H1 (cell line): ENCODE results near the gene HOXA10. TPM values are rescaled to one million over a fixed set of nuclear protein-coding genes. Genes with fewer than 3 reads are reported as not detected.
A peak's percentile ranks its signal among the peaks of the same experiment; 100 is the strongest.

Source experiments
- CTCF ChIA-PET: fragments of 300-600 bp; sonication (Branson Sonifier 250); formaldehyde crosslinking; loops from one replicate; lab custom pipeline; 2021; ENCODE audit not compliant: partially characterized antibody; lab: Charles Lee
- POLR2A ChIA-PET: fragments of 300-600 bp; sonication (Branson Sonifier 250); formaldehyde crosslinking; loops from one replicate; lab custom pipeline; 2021; ENCODE audit warnings: inconsistent platforms; ENCODE audit not compliant: partially characterized antibody; lab: Charles Lee
- DNase-seq, 2 experiments: peaks; one replicate each; pipeline versions ENCODE4 v3.0.0 to v3.0.0-alpha.2; 2010 to 2022; ENCODE audit warnings: low spot score in 2 of 2, low read depth in 1 of 2, mixed read lengths in 1 of 2
- FAIRE-seq: peaks from 2 replicates; lab custom pipeline; 2011; peaks lifted over from hg19 to GRCh38; lab: Jason Lieb, UNC
- H2AFZ ChIP-seq: 2 replicates; pipeline ENCODE4 v1.8.1; 2012; ENCODE audit warnings: low read length, inconsistent platforms
- H2AK5ac ChIP-seq: 2 replicates; pipeline ENCODE4 v1.6.1; 2013; ENCODE audit warnings: low read depth, low read length
- H2BK120ac ChIP-seq: replicated peaks from 2 replicates; pipeline ENCODE3; 2013; ENCODE audit warnings: low read depth, low read length, inconsistent platforms
- H2BK12ac ChIP-seq: 2 replicates; pipeline ENCODE4 v1.6.1; 2013; ENCODE audit warnings: low read depth, low read length
- H2BK15ac ChIP-seq: 2 replicates; pipeline ENCODE4 v1.6.1; 2013; ENCODE audit warnings: low read length
- H2BK20ac ChIP-seq: 2 replicates; pipeline ENCODE4 v1.6.1; 2013; ENCODE audit warnings: low read length
- H2BK5ac ChIP-seq: 2 replicates; pipeline ENCODE4 v1.6.1; 2013; ENCODE audit warnings: low read depth, low read length
- H3K14ac ChIP-seq: 2 replicates; pipeline ENCODE4 v1.6.1; 2013; ENCODE audit warnings: inconsistent platforms; ENCODE audit not compliant: insufficient read length
- H3K18ac ChIP-seq: 2 replicates; pipeline ENCODE4 v1.6.1; 2013; ENCODE audit warnings: low read length; ENCODE audit errors: extremely low read depth
- H3K23ac ChIP-seq: 2 replicates; pipeline ENCODE4 v1.6.1; 2013; ENCODE audit warnings: inconsistent platforms; ENCODE audit not compliant: insufficient read length
- H3K23me2 ChIP-seq: 2 replicates; pipeline ENCODE4 v1.6.1; 2013; ENCODE audit warnings: low read depth, low read length
- H3K27ac ChIP-seq: 2 replicates; pipeline ENCODE4 v1.6.1; 2011; ENCODE audit warnings: low read depth, low read length, inconsistent platforms
- H3K27me3 ChIP-seq, 4 experiments: replicated peaks in 1 of 4; 1 replicate in 1 of 4; 2 replicates in 3 of 4; pipeline versions ENCODE4 v1.6.1 to v1.8.1; 2011 to 2013; ENCODE audit warnings: low read length in 3 of 4, mild to moderate bottlenecking in 3 of 4, inconsistent platforms in 2 of 4, mixed read lengths in 2 of 4, moderate library complexity in 1 of 4; ENCODE audit not compliant: control insufficient read depth in 3 of 4, insufficient read depth in 3 of 4; ENCODE audit errors: extremely low read depth in 1 of 4
- H3K36me3 ChIP-seq, 4 experiments: 2 replicates each; pipeline versions ENCODE4 v1.6.1 to v1.8.1; 2011 to 2013; ENCODE audit warnings: mild to moderate bottlenecking in 4 of 4, low read length in 3 of 4, moderate library complexity in 2 of 4, control low read depth in 1 of 4, inconsistent platforms in 1 of 4; ENCODE audit not compliant: insufficient read depth in 4 of 4, control insufficient read depth in 2 of 4
- H3K4ac ChIP-seq: replicated peaks from 2 replicates; pipeline ENCODE3; 2013; ENCODE audit warnings: low read length, low read depth, mixed read lengths, inconsistent platforms; ENCODE audit not compliant: insufficient read length
- H3K4me1 ChIP-seq, 4 experiments: replicated peaks in 1 of 4; 1 replicate in 1 of 4; 2 replicates in 3 of 4; pipeline versions ENCODE4 v1.6.1 to v1.8.1; 2011 to 2013; ENCODE audit warnings: low read length in 3 of 4, inconsistent platforms in 2 of 4, mixed read lengths in 1 of 4; ENCODE audit not compliant: insufficient read depth in 4 of 4, control insufficient read depth in 3 of 4
- H3K4me2 ChIP-seq, 2 experiments: 2 replicates each; pipeline versions ENCODE4 v1.6.1 to v1.8.1; 2011 to 2013; ENCODE audit warnings: low read depth in 2 of 2, low read length in 2 of 2, control low read depth in 1 of 2, inconsistent platforms in 1 of 2, mild to moderate bottlenecking in 1 of 2; ENCODE audit not compliant: insufficient read depth in 1 of 2
- H3K4me3 ChIP-seq, 4 experiments: fragments of 200-600, 300-600 bp in 1 of 4; sonication (generic), shearing (Covaris generic), sonication (Bioruptor Twin) in 1 of 4; 2 replicates each; pipeline versions ENCODE4 v1.5.1 to v1.8.1; 2011 to 2016; ENCODE audit warnings: low read length in 4 of 4, low read depth in 3 of 4, control low read depth in 2 of 4, inconsistent platforms in 2 of 4, mild to moderate bottlenecking in 2 of 4, mixed read lengths in 1 of 4, moderate library complexity in 1 of 4; ENCODE audit not compliant: insufficient read depth in 2 of 4; ENCODE audit errors: extremely low read depth in 1 of 4
- H3K56ac ChIP-seq: replicated peaks from 2 replicates; pipeline ENCODE3; 2013; ENCODE audit warnings: low read depth, mild to moderate bottlenecking, mixed read lengths, low read length, inconsistent platforms; ENCODE audit not compliant: insufficient read length
- H3K79me1 ChIP-seq: 2 replicates; pipeline ENCODE4 v1.6.1; 2013; ENCODE audit warnings: low read depth, low read length, control low read depth
- H3K79me2 ChIP-seq, 2 experiments: 2 replicates each; pipeline versions ENCODE4 v1.6.1 to v1.8.1; 2012 to 2013; ENCODE audit warnings: low read length in 2 of 2, mild to moderate bottlenecking in 2 of 2, inconsistent platforms in 1 of 2; ENCODE audit not compliant: insufficient read depth in 2 of 2, control insufficient read depth in 1 of 2
- H3K9ac ChIP-seq, 4 experiments: replicated peaks in 1 of 4; 1 replicate in 1 of 4; 2 replicates in 3 of 4; pipeline versions ENCODE4 v1.6.1 to v1.8.1; 2011 to 2013; ENCODE audit warnings: low read depth in 3 of 4, low read length in 3 of 4, control low read depth in 2 of 4, mild to moderate bottlenecking in 2 of 4, moderate library complexity in 2 of 4, inconsistent platforms in 1 of 4; ENCODE audit errors: extremely low read depth in 1 of 4
- H3K9me3 ChIP-seq, 2 experiments: 2 replicates each; pipeline versions ENCODE4 v1.6.1 to v1.8.1; 2012 to 2013; ENCODE audit warnings: mild to moderate bottlenecking in 2 of 2, moderate library complexity in 2 of 2, control low read depth in 1 of 2, inconsistent platforms in 1 of 2, low read depth in 1 of 2, low read length in 1 of 2, mixed read lengths in 1 of 2; ENCODE audit not compliant: insufficient read depth in 2 of 2
- H4K20me1 ChIP-seq, 2 experiments: replicated peaks in 1 of 2; 2 replicates each; pipeline versions ENCODE3 to v1.8.1; 2011 to 2013; ENCODE audit warnings: inconsistent platforms in 2 of 2, low read length in 2 of 2, mild to moderate bottlenecking in 1 of 2; ENCODE audit not compliant: insufficient read depth in 2 of 2, control insufficient read depth in 1 of 2
- H4K5ac ChIP-seq: 2 replicates; pipeline ENCODE4 v1.6.1; 2013; ENCODE audit warnings: low read length, low read depth, mixed read lengths, inconsistent platforms; ENCODE audit not compliant: insufficient read length
- H4K8ac ChIP-seq: 2 replicates; pipeline ENCODE4 v1.8.0; 2013; ENCODE audit warnings: mild to moderate bottlenecking, moderate library complexity, low read length, inconsistent platforms; ENCODE audit not compliant: insufficient read depth; ENCODE audit errors: extremely low read depth
- H4K91ac ChIP-seq: replicated peaks from 2 replicates; pipeline ENCODE3; 2013; ENCODE audit warnings: low read length, mixed read lengths, inconsistent platforms; ENCODE audit not compliant: insufficient read length
- BRCA1 ChIP-seq: IDR thresholded peaks from 2 replicates; pipeline ENCODE4 v1.6.1; 2012; ENCODE audit warnings: low read depth, low read length, improper control_type of control experiment
- CHD2 ChIP-seq: IDR thresholded peaks from 2 replicates; pipeline ENCODE4 v1.6.1; 2012; ENCODE audit warnings: low read length, improper control_type of control experiment
- HDAC2 ChIP-seq, 2 experiments: fragments of 300-600 bp in 1 of 2; sonication (generic) in 1 of 2; IDR thresholded peaks; 2 replicates each; pipeline ENCODE4 v1.6.1; 2011 to 2012; ENCODE audit warnings: low read depth in 2 of 2, low read length in 2 of 2, mild to moderate bottlenecking in 2 of 2, moderate library complexity in 2 of 2, borderline replicate concordance in 1 of 2, inconsistent platforms in 1 of 2
- HDAC6 ChIP-seq: IDR thresholded peaks from one replicate; pipeline ENCODE4 v1.7.1; 2012; ENCODE audit warnings: low read depth, mild to moderate bottlenecking, inconsistent platforms, low read length, moderate library complexity
- POLR2AphosphoS5 ChIP-seq: IDR thresholded peaks from 2 replicates; pipeline ENCODE4 v1.6.1; 2011; ENCODE audit warnings: low read depth, low read length
- POU5F1 ChIP-seq: IDR thresholded peaks from 2 replicates; pipeline ENCODE4 v1.6.1; 2011; ENCODE audit warnings: low read depth, mild to moderate bottlenecking, low read length, moderate library complexity
- RAD21 ChIP-seq, 2 experiments: IDR thresholded peaks in 1 of 2; conservative IDR thresholded peaks in 1 of 2; 2 replicates each; pipeline ENCODE4 v1.6.1; 2011; ENCODE audit warnings: low read depth in 2 of 2, low read length in 2 of 2, improper control_type of control experiment in 1 of 2, inconsistent platforms in 1 of 2, mild to moderate bottlenecking in 1 of 2, moderate library complexity in 1 of 2
- RNF2 ChIP-seq: fragments of 200-900, 300-1000 bp; sonication (generic); IDR thresholded peaks from 2 replicates; pipeline ENCODE4 v1.7.1; 2016; ENCODE audit warnings: borderline replicate concordance, low read depth, mild to moderate bottlenecking, antibody characterized with exemption, low read length; ENCODE audit not compliant: poor library complexity, severe bottlenecking; ENCODE audit errors: missing control alignments
- SP4 ChIP-seq: IDR thresholded peaks from 2 replicates; pipeline ENCODE4 v1.6.1; 2012; ENCODE audit warnings: low read length, inconsistent platforms
- TBP ChIP-seq: IDR thresholded peaks from 2 replicates; pipeline ENCODE4 v1.6.1; 2011; ENCODE audit warnings: low read depth, low read length, improper control_type of control experiment
- TEAD4 ChIP-seq: IDR thresholded peaks from 2 replicates; pipeline ENCODE4 v1.6.1; 2012; ENCODE audit warnings: low read depth, low read length, inconsistent platforms, mixed read lengths
- YY1 ChIP-seq: IDR thresholded peaks from 2 replicates; pipeline ENCODE4 v1.6.1; 2011; ENCODE audit warnings: low read depth, mild to moderate bottlenecking, low read length
- WGBS, 2 experiments: shearing (Covaris generic) in 1 of 2; methylation state at CpG; one replicate each; pipeline versions ENCODE4 v1.1.6 to v1.1.7; 2013 to 2015; ENCODE audit warnings: low lambda C conversion rate in 2 of 2, mixed read lengths in 2 of 2, inconsistent platforms in 1 of 2, low coverage in 1 of 2, missing lambda C conversion rate in 1 of 2; ENCODE audit not compliant: insufficient replicate concordance in 2 of 2, insufficient coverage in 1 of 2, insufficient read length in 1 of 2; ENCODE audit errors: extremely low coverage in 1 of 2, missing lambda C conversion rate in 1 of 2; 5-methylcytosine and 5-hydroxymethylcytosine counted together
- polyA plus RNA-seq, 7 experiments: library from polyadenylated mRNA; depleted of rRNA in 3 of 7; stranded (reverse) in 5 of 7; unstranded in 2 of 7; fragments of >200 nt in 5 of 7; fragments of 200-250 nt in 2 of 7; gene quantifications; 1 replicate in 5 of 7; 2 replicates in 1 of 7; 4 replicates in 1 of 7; pipeline versions ENCODE4 v1.2.1 to v1.2.3, GENCODE V29; 2011 to 2013; ENCODE audit warnings: missing spikeins in 2 of 7, mixed read lengths in 2 of 7
- total RNA-seq: library from RNA; stranded (reverse); fragmentation: NEBNext Ultra II Directional; extraction: Animal tissue kit (Norgen Biotek cat#: 25700); gene quantifications from 2 replicates; pipeline ENCODE4 v1.2.1, GENCODE V29; 2021

The HOXA10 gene
- total and polyA plus RNA-seq, 2 of the 8 experiments (the other 6 are each of a cell fraction or from before 2014, with no cell fraction given), result not detected

DNA sequence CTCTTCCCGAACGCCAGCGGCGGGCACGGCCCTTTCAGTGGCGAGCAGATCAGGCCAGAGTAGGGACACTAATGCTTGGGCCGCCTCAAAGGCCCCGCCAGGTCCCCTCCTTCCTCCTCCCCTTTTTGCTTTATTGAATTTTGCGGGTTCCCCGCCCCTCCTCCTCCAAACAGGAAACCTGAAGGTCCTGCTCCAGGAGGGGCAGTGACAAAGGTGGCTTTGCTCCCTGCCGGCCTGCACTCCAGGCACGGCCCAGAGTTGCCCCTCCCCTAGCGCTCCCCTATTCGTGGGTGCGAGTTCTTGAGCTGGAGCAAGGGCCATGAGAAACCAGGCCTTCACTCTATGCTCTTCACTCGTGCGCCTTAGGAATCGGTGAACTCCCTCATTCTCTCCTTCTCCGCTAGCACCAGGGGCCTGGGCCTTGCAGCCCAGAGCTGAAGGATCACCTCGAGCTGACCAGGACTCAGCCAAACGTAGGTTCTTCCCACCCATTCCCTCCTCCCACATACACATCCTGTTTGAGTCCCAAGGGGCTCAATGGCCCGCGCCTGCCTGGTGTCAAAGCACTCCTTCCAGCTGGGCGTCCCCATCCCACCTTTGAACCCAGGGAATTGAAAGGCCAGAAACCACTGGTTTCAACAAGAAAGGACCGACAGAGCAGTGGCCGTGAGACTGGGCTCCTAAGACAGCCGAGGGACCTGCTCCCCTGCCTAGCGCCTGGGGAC lies 25.9 kb downstream of the HOXA10 start:
- H3K9ac ChIP-seq, result no peak overlapping the region
- TF ChIP-seq YY1 (no peak), POU5F1 (no peak), RNF2 (peak; percentile 85), TEAD4 (no peak), RAD21 (IDR thresholded peaks at IDR 0.05 in 1 of 2, conservative IDR thresholded peaks at IDR 0.05 in 1 of 2; ENCODE audit: low read depth in 2 of 2, low read length in 2 of 2) (no peak), TBP (no peak), HDAC6 (no peak), SP4 (no peak), HDAC2 (IDR thresholded peaks at IDR 0.05; ENCODE audit: borderline replicate concordance in 1 of 2, low read depth in 2 of 2, low read length in 2 of 2) (no peak), CHD2 (no peak), POLR2AphosphoS5 (no peak), BRCA1 (no peak)

More for the DNA sequence above, 25.9 kb downstream of the HOXA10 start:
- Histone ChIP-seq H3K27ac (no peak overlapping the region), H3K23ac (no peak overlapping the region), H2BK20ac (no peak overlapping the region), H2BK5ac (no peak overlapping the region), H3K79me1 (no peaks in the 10 kb centered on the region), H3K36me3 (peaks cover 0 to under 1% (median 0%) of the 10 kb centered on the region in 4 experiments; a peak in 1 of 8 replicates), H3K27me3 (peaks cover 96 to 100% (median 99%) of the 10 kb centered on the region in 4 experiments), H4K5ac (no peak overlapping the region), H2BK120ac (no peak overlapping the region), H3K4ac (no peak overlapping the region), H2AFZ (no peak overlapping the region), H3K79me2 (no peaks in the 10 kb centered on the region), H4K91ac (no peak overlapping the region), H4K20me1 (peaks cover 27 to 35% of the 10 kb centered on the region in 2 experiments), H4K8ac (no peak overlapping the region), H3K14ac (no peak overlapping the region), H3K23me2 (peaks cover 6% of the 10 kb centered on the region), H3K4me1 (peaks cover 0 to 6% (median 3%) of the 10 kb centered on the region in 4 experiments; a peak in 3 of 7 replicates), H3K4me3 (peak overlapping the region in 1 of 4 experiments; percentile 42; a peak in 2 of 8 replicates), H2AK5ac (0 out of 2 replicates have a peak overlapping the region, but pooled peaks have one; percentile 10), H2BK12ac (no peak overlapping the region), H3K56ac (no peak overlapping the region), H2BK15ac (no peak overlapping the region), H3K4me2 (peak overlapping the region; percentile 29 to 40; a peak in 2 of 4 replicates), H3K18ac (no peak overlapping the region), H3K9me3 (peaks cover 0 to 3% of the 10 kb centered on the region in 2 experiments; a peak in 1 of 4 replicates)
- ChIA-PET POLR2A (no interaction called here), CTCF (interaction anchor here (0.7 to 12.5 kb wide), 11 partner anchors 9 to 779 kb away, joined by 3 to 123 read pairs (median 5); partner anchors contain the start of genes HOXA1 and HOXA7)
- WGBS, 2 experiments, result 17% methylated on average over 28 of the region's 28 CpGs; no CpG with 5 or more reads in 1 of the 2 experiments
- FAIRE-seq (no peak), DNase-seq (peak in 1 of 2 experiments; percentile 57)
